Neural cell (in vitro differentiated cells): ENCODE data around the gene EPB41L2. TPM values are rescaled to one million over a fixed set of nuclear protein-coding genes. Genes with fewer than 3 reads are reported as not detected.

ENCODE experiments used
- H2AFZ ChIP-seq: fragments of 200-600, 300-800 bp; sonication (generic), shearing (Covaris generic); 2 replicates; pipeline ENCODE4 v1.6.0; 2014; ENCODE audit warnings: low read depth, mild to moderate bottlenecking, antibody characterized with exemption, low read length, moderate library complexity
- H3F3A ChIP-seq: fragments of 200-600 bp; shearing (Covaris generic); 2 replicates; pipeline ENCODE4 v1.6.1; 2016; ENCODE audit warnings: mild to moderate bottlenecking, moderate library complexity, mixed read lengths, antibody characterized with exemption, low read length; ENCODE audit not compliant: insufficient read depth, poor library complexity, severe bottlenecking
- H3K27ac ChIP-seq: fragments of 200-600, 300-800 bp; sonication (generic), shearing (Covaris generic); 2 replicates; pipeline ENCODE4 v1.5.1; 2014; ENCODE audit warnings: mild to moderate bottlenecking, low read length, moderate library complexity
- H3K27me3 ChIP-seq: fragments of 300-800, 200-600 bp; sonication (generic), shearing (Covaris generic); 2 replicates; pipeline ENCODE4 v1.6.0; 2014; ENCODE audit warnings: mild to moderate bottlenecking, low read depth, low read length, moderate library complexity; ENCODE audit not compliant: insufficient read depth
- H3K36me3 ChIP-seq: fragments of 300-800, 200-600 bp; sonication (generic), shearing (Covaris generic); 2 replicates; pipeline ENCODE4 v1.5.1; 2014; ENCODE audit warnings: mild to moderate bottlenecking, antibody characterized with exemption, low read length, moderate library complexity; ENCODE audit not compliant: insufficient read depth
- H3K4me2 ChIP-seq: fragments of 300-800, 200-600 bp; sonication (generic), shearing (Covaris generic); 2 replicates; pipeline ENCODE4 v1.6.0; 2014; ENCODE audit warnings: mild to moderate bottlenecking, low read length
- H3K4me3 ChIP-seq: fragments of 300-800, 200-600 bp; sonication (generic), shearing (Covaris generic); 2 replicates; pipeline ENCODE4 v1.5.1; 2014; ENCODE audit warnings: mild to moderate bottlenecking, low read length, moderate library complexity
- H3K79me2 ChIP-seq: fragments of 200-600 bp; shearing (Covaris generic); replicated peaks from 2 replicates; pipeline ENCODE4 v1.6.0; 2014; ENCODE audit warnings: mild to moderate bottlenecking, low read length, moderate library complexity; ENCODE audit not compliant: insufficient read depth
- H3K9ac ChIP-seq: fragments of 300-800, 200-600 bp; sonication (generic), shearing (Covaris generic); 2 replicates; pipeline ENCODE4 v1.6.1; 2016; ENCODE audit warnings: mild to moderate bottlenecking, low read length, mixed read lengths
- H3K9me2 ChIP-seq: fragments of 200-600 bp; shearing (Covaris generic); 2 replicates; pipeline ENCODE4 v1.6.1; 2016; ENCODE audit warnings: mild to moderate bottlenecking, low read length, mixed read lengths; ENCODE audit not compliant: insufficient read depth
- H3K9me3 ChIP-seq: fragments of 200-600, 300-800 bp; sonication (generic), shearing (Covaris generic); 2 replicates; pipeline ENCODE4 v1.6.1; 2016; ENCODE audit warnings: mild to moderate bottlenecking, mixed run types, low read length, moderate library complexity, mixed read lengths
- H4K20me1 ChIP-seq: fragments of 200-600 bp; shearing (Covaris generic); 2 replicates; pipeline ENCODE4 v1.6.1; 2016; ENCODE audit warnings: mild to moderate bottlenecking, mixed run types; ENCODE audit not compliant: insufficient read depth
- EP300 ChIP-seq: fragments of 450-650 bp; conservative IDR thresholded peaks from 2 replicates; pipeline ENCODE4 v1.6.1; 2014; ENCODE audit warnings: antibody characterized with exemption, mild to moderate bottlenecking, moderate library complexity; ENCODE audit not compliant: poor library complexity, severe bottlenecking
- EZH2 ChIP-seq: fragments of 200-600, 300-800 bp; shearing (Covaris generic), sonication (generic); IDR thresholded peaks from 2 replicates; pipeline ENCODE4 v1.6.1; 2014; ENCODE audit warnings: antibody characterized with exemption, low read length, borderline replicate concordance, mild to moderate bottlenecking; ENCODE audit not compliant: insufficient read depth, poor library complexity, severe bottlenecking
- MXI1 ChIP-seq: fragments of 450-650 bp; conservative IDR thresholded peaks from 2 replicates; pipeline ENCODE4 v1.6.1; 2014; ENCODE audit warnings: antibody characterized with exemption, mild to moderate bottlenecking; ENCODE audit not compliant: poor library complexity, severe bottlenecking
- POLR2AphosphoS5 ChIP-seq: IDR thresholded peaks from 2 replicates; pipeline ENCODE4 v1.6.1; 2012
- RAD21 ChIP-seq: fragments of 450-650 bp; conservative IDR thresholded peaks from 2 replicates; pipeline ENCODE4 v1.6.1; 2014; ENCODE audit warnings: antibody characterized with exemption, mild to moderate bottlenecking, moderate library complexity
- SMC3 ChIP-seq: fragments of 450-650 bp; conservative IDR thresholded peaks from 2 replicates; pipeline ENCODE4 v1.6.1; 2014; ENCODE audit warnings: antibody characterized with exemption, mild to moderate bottlenecking, moderate library complexity; ENCODE audit not compliant: poor library complexity
- TAF1 ChIP-seq: IDR thresholded peaks from 2 replicates; pipeline ENCODE4 v1.6.1; 2012; ENCODE audit warnings: low read depth
- polyA plus RNA-seq: library from polyadenylated mRNA; depleted of rRNA; stranded (reverse); fragments of >200 nt; gene quantifications from 2 replicates; pipeline ENCODE4 v1.2.3, GENCODE V29; 2014
- TF ChIP-seq, protein P1 (sequence below): fragments of 450-650 bp; IDR thresholded peaks from 2 replicates; pipeline ENCODE4 v1.5.1; 2014; ENCODE audit warnings: antibody characterized with exemption, mild to moderate bottlenecking, moderate library complexity; ENCODE audit not compliant: poor library complexity, severe bottlenecking
- TF ChIP-seq, protein P2 (sequence below): IDR thresholded peaks from 2 replicates; pipeline ENCODE4 v1.6.1; 2012; ENCODE audit warnings: borderline replicate concordance

EPB41L2 gene
- polyA plus RNA-seq, 1 donor from 2014 or later: 13.5 TPM

GRCh38 chr6:131045139-131045538 lies 17.9 kb downstream of the EPB41L2 start:
- no peaks in the 10 kb centered on the region for H3K36me3 ChIP-seq
- TF ChIP-seq SMC3 (no peak), POLR2AphosphoS5 (no peak), MXI1 (no peak)
- no peaks in the 10 kb centered on the region for H3K27me3 ChIP-seq
- H3K9ac ChIP-seq: no peak overlapping the region
- H3K27ac ChIP-seq: no peak overlapping the region
- no peak overlapping the region for H3K4me3 ChIP-seq
- H3K79me2 ChIP-seq: no peaks in the 10 kb centered on the region
- no peak overlapping the region for H2AFZ ChIP-seq
- H3K9me2 ChIP-seq: no peaks in the 10 kb centered on the region
- no peaks in the 10 kb centered on the region for H3K9me3 ChIP-seq
- H4K20me1 ChIP-seq: no peaks in the 10 kb centered on the region
- no peaks in the 10 kb centered on the region for H3F3A ChIP-seq
- no peak overlapping the region for H3K4me2 ChIP-seq

DNA sequence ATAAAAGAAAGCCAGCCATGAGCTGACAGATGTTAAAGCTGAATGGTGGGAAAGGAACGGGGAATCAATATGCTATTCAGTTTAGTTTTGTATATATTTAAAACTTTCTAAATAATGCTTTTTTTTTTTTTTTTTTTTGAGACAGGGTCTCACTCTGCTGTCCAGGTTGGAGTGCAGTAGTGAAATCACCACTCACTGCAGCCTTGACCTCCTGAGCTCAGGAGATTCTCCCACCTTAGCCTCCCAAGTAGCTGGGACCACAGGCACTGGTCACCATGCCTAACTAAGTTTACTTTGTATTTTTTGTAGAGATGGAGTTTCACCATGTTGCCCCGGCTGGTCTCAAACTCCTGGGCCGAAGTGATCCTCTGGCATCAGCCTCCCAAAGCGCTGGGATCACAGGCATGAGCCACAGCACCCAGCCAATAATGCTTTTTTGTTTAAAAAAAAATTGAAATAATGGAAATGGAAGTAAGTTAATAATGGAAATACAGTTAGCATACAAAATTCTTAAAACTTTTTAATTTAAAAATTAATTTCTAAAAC lies 19.1 kb downstream of the EPB41L2 start:
- no peaks in the 10 kb centered on the region for H3K9me2 ChIP-seq
- H3K79me2 ChIP-seq: no peaks in the 10 kb centered on the region
- no peaks in the 10 kb centered on the region for H4K20me1 ChIP-seq

More for the DNA sequence above, 19.1 kb downstream of the EPB41L2 start:
- Histone ChIP-seq H3K9me3 (no peaks in the 10 kb centered on the region), H2AFZ (no peak overlapping the region), H3K27ac (no peak overlapping the region), H3F3A (no peaks in the 10 kb centered on the region), H3K4me2 (no peak overlapping the region), H3K9ac (no peak overlapping the region), H3K4me3 (no peak overlapping the region), H3K27me3 (no peaks in the 10 kb centered on the region), H3K36me3 (no peaks in the 10 kb centered on the region)
- TF ChIP-seq SMC3 (no peak), EZH2 (no peak), RAD21 (no peak), EP300 (no peak), TAF1 (no peak), POLR2AphosphoS5 (no peak), MXI1 (no peak)
- TF ChIP-seq, protein P1, sequence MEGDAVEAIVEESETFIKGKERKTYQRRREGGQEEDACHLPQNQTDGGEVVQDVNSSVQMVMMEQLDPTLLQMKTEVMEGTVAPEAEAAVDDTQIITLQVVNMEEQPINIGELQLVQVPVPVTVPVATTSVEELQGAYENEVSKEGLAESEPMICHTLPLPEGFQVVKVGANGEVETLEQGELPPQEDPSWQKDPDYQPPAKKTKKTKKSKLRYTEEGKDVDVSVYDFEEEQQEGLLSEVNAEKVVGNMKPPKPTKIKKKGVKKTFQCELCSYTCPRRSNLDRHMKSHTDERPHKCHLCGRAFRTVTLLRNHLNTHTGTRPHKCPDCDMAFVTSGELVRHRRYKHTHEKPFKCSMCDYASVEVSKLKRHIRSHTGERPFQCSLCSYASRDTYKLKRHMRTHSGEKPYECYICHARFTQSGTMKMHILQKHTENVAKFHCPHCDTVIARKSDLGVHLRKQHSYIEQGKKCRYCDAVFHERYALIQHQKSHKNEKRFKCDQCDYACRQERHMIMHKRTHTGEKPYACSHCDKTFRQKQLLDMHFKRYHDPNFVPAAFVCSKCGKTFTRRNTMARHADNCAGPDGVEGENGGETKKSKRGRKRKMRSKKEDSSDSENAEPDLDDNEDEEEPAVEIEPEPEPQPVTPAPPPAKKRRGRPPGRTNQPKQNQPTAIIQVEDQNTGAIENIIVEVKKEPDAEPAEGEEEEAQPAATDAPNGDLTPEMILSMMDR: no peak
- TF ChIP-seq, protein P2, sequence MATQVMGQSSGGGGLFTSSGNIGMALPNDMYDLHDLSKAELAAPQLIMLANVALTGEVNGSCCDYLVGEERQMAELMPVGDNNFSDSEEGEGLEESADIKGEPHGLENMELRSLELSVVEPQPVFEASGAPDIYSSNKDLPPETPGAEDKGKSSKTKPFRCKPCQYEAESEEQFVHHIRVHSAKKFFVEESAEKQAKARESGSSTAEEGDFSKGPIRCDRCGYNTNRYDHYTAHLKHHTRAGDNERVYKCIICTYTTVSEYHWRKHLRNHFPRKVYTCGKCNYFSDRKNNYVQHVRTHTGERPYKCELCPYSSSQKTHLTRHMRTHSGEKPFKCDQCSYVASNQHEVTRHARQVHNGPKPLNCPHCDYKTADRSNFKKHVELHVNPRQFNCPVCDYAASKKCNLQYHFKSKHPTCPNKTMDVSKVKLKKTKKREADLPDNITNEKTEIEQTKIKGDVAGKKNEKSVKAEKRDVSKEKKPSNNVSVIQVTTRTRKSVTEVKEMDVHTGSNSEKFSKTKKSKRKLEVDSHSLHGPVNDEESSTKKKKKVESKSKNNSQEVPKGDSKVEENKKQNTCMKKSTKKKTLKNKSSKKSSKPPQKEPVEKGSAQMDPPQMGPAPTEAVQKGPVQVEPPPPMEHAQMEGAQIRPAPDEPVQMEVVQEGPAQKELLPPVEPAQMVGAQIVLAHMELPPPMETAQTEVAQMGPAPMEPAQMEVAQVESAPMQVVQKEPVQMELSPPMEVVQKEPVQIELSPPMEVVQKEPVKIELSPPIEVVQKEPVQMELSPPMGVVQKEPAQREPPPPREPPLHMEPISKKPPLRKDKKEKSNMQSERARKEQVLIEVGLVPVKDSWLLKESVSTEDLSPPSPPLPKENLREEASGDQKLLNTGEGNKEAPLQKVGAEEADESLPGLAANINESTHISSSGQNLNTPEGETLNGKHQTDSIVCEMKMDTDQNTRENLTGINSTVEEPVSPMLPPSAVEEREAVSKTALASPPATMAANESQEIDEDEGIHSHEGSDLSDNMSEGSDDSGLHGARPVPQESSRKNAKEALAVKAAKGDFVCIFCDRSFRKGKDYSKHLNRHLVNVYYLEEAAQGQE: no peak
